ENCODE measurements around the gene LDLRAD4.
A peak's percentile ranks its signal among the peaks of the same experiment; 100 is the strongest.
"Not testable (repeated sequence)": the region's sequence is repeated elsewhere in the genome, so short reads cannot be mapped to it uniquely, and the experiment has no call there.

Gene LDLRAD4

DNA sequence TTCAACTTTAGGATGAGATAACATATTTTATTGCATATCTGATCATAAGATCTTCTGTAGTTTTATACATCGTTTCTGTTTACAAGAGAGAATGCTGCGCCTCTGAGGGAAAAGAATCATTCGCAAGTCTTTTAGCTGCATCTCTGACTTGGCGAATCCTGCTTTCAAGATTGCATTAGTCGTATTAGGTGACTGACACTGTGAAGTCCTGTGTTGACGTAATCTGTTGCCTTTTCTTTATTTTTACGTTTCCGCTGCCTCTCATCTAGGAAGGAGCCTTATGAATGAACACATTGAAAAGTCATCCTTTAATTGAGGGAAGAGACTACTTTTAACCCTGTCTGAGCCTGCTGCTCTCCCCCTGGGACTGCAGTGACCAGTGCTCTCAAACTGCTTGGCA is 101.5 kb downstream of the LDLRAD4 start:
- DNase-seq (ENCODE audit: extremely low spot score, insufficient read length, low read depth) (no peak), FAIRE-seq (no peak)

DNA sequence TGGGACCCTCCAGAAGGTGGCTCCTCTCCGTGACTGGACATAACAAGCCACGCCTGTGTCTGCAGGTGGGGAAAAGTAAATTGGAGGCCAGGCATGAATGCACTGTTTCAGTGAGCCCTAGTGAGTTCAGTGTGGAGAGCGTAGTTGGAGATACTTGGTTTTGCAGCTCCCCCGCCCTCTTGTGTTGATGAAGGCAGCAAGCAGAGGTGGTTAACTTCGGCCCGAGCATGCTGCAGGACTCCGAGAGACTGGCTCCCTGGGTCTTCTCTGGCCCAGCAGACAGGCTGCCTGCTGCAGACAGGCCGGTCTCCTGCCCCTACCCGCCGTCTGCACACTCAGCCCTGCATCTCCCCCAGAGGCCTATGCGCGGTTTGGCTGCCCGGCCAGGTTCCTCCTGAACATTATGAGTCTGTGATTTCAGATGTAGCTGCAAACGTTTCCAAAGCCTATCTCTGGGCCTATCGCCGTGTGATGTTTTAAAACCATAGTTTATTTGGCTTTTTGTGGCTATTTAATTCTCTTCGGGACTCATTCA is 102.4 kb downstream of the LDLRAD4 start:
- no peak for FAIRE-seq

DNA sequence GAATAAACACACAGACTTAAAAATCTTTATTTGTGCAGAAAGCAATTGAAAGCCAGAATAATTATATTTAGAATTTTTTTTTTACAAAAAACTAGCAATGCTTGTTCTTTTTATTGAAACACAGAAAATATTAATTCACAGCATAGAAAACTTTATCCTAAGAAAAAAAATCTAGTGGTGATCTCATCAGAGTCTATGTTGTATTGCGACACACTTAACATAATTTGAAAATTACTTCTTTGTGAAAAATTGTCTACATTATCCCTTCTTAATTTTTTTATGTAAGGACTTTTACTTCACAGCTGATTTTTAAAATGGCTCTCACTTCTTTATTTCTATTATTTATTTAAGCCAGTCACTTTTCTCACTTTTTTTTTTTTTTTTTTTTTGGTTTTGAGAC is 103.4 kb downstream of the LDLRAD4 start:
- DNase-seq (ENCODE audit: extremely low spot score, insufficient read length, low read depth), result no peak
- FAIRE-seq, result no peak

More for the DNA sequence above, 102.4 kb downstream of the LDLRAD4 start:
- DNase-seq (ENCODE audit: extremely low spot score, insufficient read length, low read depth), result no peak

DNA sequence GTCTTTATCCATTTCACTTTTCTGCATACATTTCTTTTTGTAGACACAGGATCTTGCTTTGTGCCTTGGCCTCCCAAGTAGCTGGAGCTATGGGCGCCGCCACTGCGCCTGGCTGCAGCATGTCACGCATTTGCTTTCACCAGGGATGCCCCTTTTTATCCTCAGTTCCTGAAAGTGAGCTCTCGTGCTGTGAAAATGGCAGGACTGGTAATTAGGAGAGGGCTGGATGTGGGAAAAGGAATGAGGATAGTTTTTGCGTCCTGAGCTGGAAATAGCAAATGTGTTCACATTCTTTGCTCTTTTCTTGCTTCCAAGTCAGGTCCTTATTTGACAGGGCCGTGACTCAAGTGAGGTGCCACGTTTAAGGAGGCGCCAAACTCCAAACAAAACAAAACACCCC is 104.6 kb downstream of the LDLRAD4 start:
- FAIRE-seq (no peak), DNase-seq (ENCODE audit: extremely low spot score, insufficient read length, low read depth) (no peak)

DNA sequence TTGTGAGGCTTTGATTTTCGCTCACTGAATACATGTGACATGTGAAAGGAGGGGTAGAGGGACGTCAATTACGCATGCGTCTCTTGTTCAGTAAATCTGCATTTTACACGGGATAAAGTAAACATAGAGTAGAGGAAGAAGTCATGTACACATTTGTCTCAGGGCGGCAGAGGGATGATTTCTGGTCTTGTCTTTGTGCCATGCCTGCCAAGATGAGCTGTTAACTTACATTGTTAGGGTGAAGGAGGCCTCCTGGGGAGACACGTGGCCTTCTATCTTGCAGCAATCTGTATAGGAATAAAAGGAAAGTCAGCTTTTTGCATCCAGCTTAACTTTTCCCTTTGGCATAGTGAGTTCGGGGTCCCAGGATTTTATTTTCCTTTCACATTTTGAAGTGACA is 106.3 kb downstream of the LDLRAD4 start:
- FAIRE-seq (no peak), DNase-seq (ENCODE audit: extremely low spot score, insufficient read length, low read depth) (no peak)

DNA sequence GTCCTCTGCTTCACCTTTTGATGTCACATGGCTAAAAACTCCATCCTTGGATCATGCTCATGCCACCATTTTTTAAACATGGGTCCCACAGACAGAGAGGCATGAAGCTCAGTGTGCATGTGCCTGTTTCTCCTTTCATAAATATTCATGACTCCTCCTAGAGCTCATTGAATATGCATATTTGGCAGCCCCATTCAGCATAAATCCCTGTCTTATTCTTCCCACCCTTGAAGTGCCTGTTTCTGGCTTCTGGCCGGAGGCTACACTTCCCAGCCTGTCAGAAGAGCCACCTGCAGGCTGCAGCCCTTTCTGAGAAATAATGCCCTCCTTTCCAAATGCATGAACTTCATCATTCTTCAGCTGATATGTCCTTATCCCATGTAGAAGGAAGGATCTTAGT is 109.7 kb downstream of the LDLRAD4 start:
- no peak for DNase-seq (ENCODE audit: extremely low spot score, insufficient read length, low read depth)
- no peak for FAIRE-seq

DNA sequence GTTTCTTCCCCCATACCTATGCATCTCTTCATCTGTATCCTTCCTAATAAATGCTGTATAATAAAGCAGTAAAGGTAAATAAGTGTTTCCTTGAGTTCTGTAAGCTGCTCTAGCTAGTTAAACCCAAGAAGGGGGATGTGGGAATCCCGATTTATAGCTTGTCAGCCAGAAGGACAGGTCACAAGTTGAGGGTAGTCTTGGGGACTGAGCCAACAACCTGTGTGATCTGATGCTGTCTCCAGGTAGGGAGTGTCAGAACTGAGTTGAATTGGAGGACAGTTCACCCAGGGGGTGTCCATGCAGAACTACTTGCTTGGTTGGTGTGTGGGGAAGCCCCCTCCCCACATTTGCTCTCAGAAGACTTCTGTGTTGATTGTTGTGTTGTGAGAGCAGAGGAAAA is 112.4 kb downstream of the LDLRAD4 start:
- FAIRE-seq, result no peak
- no peak for DNase-seq (ENCODE audit: extremely low spot score, insufficient read length, low read depth)

DNA sequence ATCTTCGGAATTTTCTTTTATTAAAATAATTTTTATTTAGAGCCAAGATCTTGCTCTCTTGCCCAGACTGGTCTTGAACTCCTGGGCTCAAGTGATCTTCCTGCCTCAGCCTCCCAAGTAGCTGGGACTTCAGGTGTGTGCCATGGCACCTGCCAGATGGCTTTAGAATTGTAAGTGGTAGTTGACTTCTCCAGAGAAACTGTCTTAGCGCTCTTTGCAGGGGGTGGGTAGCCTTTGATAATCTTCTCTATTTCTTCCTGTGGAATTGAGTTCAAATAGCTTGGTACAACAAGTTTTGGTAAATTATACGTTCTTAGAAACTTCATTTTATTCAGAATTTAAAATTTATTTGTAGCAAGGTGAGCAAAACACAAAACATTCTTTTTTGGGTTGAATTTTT is 113.3 kb downstream of the LDLRAD4 start:
- DNase-seq (ENCODE audit: extremely low spot score, insufficient read length, low read depth) (no peak), FAIRE-seq (no peak)

DNA sequence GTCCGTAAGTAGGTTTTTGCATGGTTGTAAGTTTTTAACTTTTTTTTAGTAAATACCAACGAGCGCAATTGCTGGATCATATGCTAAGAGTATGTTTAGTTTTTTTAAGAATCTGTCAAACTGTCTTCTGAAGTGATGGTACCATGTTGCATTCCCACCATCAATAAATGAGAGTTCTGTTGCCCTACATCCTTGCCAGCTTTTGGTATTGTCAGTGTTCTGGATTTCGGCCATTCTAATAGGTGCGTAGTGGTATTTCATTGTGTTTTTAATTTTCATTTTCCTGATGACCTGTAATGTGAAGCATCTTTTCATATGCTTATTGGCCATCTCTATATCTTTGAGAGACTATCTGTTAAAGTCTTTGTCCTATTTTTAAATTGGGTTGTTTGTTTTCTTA is 114.3 kb downstream of the LDLRAD4 start:
- no peak for DNase-seq (ENCODE audit: extremely low spot score, insufficient read length, low read depth)
- FAIRE-seq, result no peak

DNA sequence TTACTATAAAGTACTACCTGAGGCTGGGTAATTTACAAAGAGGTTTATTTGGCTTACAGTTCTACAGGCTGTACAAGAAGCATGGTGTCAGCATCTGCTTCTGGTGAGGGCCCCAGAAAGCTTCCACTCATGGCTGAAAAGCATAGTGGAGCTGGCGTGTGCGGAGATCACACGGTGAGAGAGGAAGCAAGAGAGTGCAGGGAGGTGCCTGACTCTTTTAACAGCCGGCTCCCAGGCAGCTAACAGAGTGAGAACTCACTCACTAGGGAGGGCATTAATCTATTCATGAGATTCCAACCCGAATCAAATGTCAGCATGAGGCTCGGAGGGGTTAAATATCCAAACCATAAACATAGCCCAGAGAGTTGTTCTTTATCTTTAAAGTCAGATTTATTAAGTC is 117.3 kb downstream of the LDLRAD4 start:
- FAIRE-seq, result no peak

DNA sequence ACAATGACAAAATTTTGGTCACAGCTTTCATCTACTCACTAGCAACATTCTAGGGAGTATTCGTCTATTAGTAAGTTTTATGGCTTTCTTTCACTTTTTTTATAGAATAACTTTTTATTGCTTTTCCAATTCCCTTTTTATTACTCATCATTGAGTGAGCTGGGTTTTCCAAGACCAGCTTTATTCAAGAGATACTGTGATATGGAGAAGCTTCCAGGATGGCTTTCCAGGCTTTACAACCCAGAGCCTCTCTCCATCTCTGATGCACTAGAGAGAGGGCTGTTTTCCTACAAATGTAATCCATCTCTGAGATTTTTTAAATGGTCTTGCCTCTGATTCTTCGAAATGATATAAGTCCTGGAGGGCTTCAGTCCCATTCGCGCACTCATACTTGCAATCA is 118.3 kb downstream of the LDLRAD4 start:
- FAIRE-seq (no peak), DNase-seq (ENCODE audit: extremely low spot score, insufficient read length, low read depth) (no peak)

More for the DNA sequence above, 117.3 kb downstream of the LDLRAD4 start:
- DNase-seq (ENCODE audit: extremely low spot score, insufficient read length, low read depth), result no peak

DNA sequence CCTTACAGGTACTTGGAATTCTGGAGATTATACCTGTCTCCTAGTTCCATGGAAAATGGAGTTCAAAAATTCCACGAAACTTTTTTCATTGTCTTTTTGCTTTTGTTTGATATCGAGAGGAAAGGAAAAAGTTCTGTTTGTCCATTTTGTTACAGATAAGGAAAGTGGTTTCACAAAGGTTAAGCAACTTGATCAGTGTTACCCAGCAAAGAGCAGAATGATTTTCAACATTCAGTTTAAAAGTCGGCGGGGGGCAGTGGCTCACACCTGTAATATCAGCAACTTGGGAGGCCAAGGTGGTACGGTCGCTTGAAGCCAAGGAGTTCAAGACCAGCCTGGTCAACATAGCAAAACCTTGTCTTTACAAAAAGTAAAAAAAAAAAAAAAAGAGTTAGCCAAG is 118.8 kb downstream of the LDLRAD4 start:
- DNase-seq (ENCODE audit: extremely low spot score, insufficient read length, low read depth) (no peak), FAIRE-seq (no peak)

DNA sequence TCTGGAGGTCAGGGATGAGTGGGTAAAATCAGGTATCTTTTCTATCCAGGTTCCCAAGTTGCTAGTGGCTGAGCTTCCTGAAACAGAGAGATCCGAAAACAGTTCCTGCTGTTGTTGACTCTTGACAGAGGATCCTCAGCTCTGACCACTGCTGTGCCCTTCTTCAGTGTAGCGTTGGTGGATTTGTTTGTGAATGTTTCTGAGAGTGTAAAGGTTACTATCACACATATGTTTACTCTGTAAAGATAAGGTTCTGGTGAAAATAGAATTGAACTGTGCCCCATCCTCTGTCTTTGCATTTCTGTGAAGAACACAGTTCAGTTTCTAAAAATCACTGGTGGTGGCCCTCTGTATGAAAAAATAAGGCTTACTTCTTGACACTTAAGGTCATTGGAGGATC is 119.8 kb downstream of the LDLRAD4 start:
- no peak for FAIRE-seq
- no peak for DNase-seq (ENCODE audit: extremely low spot score, insufficient read length, low read depth)

DNA sequence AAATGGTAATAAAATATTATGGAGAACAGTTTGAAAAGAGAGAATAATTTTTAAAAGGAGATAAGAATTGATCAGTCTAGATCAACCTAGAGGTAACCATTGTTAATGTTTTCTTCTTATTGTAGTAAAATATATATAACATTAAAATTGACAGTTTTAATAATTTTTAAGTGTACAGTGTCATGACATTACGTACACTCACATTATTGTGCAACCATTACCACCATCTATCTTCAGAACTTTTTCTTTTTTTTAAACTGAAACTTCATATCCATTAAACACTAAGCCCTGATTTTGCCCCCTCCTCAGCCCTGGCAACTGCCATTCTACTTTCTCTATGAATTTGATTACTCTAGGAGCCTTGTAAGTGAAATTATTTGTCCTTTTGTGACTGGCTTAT is 121.1 kb downstream of the LDLRAD4 start:
- DNase-seq (ENCODE audit: extremely low spot score, insufficient read length, low read depth) (no peak), FAIRE-seq (no peak)

DNA sequence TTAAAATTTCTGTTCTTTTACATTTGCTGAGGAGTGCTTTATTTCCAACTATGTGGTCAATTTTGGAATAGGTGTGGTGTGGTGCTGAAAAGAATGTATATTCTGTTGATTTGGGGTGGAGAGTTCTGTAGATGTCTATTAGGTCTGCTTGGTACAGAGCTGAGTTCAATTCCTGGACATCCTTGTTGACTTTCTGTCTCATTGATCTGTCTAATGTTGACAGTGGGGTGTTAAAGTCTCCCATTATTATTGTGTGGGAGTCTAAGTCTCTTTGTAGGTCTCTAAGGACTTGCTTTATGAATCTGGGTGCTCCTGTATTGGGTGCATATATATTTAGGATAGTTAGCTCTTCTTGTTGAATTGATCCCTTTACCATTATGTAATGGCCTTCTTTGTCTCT is 127.9 kb downstream of the LDLRAD4 start:
- not testable (repeated sequence) for DNase-seq (ENCODE audit: extremely low spot score, insufficient read length, low read depth); FAIRE-seq

DNA sequence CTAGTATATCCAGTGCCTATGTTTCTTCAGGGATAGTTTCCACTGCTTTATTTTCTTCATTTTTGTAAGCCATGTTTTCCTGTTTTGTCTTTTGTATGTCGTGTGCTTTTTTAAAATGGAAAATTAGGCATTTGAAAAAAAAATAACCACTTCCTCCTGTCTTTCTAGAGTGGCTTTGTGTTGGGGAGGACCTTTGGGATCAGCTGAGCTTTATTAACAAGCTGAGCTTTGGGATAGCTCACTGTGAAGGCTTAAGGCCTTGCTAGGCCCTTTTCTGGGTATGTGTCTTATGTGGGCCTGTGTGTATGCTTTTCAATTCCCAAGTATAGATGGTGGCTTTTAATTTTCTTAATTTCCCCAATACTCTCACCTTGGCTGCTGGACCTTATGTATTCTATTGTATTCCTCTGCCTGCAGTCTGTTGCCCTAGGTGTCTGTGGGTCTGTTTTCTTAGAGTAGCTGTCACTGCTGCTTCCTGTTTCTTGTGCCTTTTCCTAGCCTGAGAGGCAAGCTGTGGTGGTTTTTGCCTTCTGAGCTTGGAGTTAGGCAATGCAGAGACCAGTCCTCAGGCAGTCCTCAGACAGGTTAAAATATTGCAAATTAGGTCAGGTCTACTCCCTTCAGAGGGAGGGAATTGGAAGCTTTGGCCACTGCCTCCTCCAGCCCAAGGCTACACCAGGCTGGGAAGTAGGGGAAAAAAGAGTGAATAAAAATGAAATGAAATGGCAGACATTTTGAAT is 134.7 kb downstream of the LDLRAD4 start:
- FAIRE-seq (no peak), DNase-seq (ENCODE audit: extremely low spot score, insufficient read length, low read depth) (no peak)

DNA sequence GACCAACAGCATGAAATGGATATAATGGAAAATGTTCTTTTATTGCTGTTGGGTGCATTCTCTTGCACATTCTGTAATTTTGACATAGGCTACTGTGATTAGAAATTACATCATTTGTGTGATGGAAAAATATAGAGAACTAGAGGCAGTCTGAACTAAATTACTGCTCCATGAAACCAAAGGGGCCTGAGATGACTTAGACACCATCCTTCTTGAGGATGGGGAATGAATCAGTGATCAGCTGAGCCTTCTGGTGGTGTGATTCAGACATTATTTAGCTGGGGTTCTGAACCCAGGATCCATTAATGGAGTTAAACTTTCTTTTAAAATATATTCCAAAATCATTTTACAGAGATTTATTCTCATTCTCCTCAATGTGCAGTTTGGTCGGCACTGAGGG is 135.8 kb downstream of the LDLRAD4 start:
- DNase-seq (ENCODE audit: extremely low spot score, insufficient read length, low read depth) (no peak), FAIRE-seq (no peak)

DNA sequence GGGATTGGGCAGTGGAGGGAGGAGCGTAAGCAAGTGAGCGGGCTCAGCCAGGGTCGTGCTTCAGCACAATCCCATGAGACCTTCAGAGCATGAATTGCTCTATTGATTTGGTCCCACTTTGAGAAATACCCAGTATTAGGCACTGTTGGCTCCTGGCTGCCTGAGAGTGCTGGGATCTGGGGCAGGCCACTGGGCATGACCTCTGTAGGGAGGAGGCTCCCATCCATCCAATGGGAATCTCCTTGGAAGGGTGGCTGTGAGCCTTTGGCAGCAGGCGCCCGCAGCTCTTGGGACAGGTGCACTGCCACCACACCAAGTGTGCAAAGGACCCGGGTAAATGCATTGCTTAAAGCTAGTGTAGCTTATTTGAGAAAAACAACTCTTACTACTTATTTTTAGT is 137.5 kb downstream of the LDLRAD4 start:
- FAIRE-seq, result no peak
- no peak for DNase-seq (ENCODE audit: extremely low spot score, insufficient read length, low read depth)

DNA sequence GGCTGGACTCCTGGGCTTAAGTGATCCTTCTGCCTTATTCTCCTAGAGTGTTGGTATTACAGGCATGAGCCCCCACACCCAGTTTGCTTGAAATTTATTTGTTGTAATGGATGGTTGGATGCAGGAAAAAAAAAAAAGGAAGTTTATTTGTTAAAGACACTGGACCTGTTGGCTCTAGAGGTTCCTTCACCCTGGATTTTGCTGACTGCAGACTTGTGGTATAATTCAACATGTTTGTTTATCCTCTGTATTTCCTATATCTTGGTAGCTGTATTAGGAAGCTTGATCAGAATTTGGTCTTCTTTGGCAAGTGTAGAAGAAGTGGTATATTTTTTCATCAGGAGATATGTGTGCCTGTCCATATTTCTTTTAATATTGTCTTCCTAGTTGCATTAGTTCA is 138.7 kb downstream of the LDLRAD4 start:
- FAIRE-seq, result no peak

DNA sequence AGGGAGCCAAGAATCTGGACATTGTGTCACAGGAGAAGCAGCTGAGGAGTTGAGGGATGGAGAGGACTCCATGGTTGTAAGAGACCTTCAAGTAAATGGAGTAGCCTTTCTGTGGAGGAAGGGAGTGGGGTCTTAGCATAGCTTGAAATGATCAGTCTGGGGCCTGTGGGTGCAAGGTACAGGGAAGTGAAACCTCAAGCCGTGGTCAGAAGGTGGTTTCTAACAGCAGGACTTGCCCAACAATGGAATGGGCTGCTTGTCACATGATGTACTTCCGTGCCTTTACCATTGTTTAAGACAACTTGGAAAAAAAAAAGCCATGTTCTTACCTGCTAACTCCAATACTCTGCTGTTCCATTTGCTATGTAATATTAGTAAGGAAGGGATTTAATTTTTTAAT is 140.7 kb downstream of the LDLRAD4 start:
- FAIRE-seq, result peak; percentile 49
- no peak for DNase-seq (ENCODE audit: extremely low spot score, insufficient read length, low read depth)

More for the DNA sequence above, 138.7 kb downstream of the LDLRAD4 start:
- DNase-seq (ENCODE audit: extremely low spot score, insufficient read length, low read depth), result no peak

DNA sequence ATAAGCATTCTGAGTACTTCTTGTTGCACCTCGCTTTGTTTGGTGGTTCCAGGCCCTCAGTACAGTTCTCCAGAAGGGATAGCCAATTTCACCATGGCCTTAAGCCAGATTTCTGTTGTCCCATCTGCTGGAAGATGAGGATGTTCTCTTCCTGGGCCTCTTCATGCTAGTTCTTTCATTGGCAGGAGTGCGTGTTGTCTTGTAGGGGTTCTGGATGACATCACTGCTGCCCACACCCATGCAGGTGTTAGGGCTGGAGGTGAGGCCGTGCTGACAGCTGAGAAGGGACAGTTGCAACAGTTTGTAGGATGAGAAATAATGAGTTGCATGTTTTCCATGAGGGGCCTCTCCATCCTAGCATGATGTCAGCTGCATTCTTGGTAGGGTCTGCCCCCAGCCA is 142.9 kb downstream of the LDLRAD4 start:
- DNase-seq (ENCODE audit: extremely low spot score, insufficient read length, low read depth) (no peak), FAIRE-seq (no peak)

DNA sequence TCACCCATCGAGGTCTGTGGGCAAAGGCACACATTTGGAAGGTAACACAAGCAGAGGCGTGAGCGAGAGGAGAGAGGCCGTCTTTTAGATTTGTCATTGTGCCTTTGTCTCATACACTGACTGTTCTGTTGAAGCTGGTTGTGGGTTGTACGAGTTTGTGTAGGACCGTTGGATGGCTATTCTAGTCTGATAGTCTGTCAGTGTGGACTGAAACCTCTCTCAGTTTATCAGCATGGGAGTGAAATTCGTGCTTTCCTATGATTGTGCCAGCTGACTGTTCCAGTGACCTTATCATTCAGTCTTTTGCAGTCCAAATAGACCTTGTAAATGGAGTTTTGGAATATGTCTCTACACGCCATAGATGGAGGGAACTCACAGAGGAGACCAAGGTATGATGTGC is 143.5 kb downstream of the LDLRAD4 start:
- FAIRE-seq, result no peak

More for the DNA sequence above, 143.5 kb downstream of the LDLRAD4 start:
- no peak for DNase-seq (ENCODE audit: extremely low spot score, insufficient read length, low read depth)

Measured in GM18507 (cell line).